HL-60 (cell line): Measurements from ENCODE around the gene CACNA1H.

Experiments
- GABPA ChIP-seq: IDR thresholded peaks from 2 replicates; pipeline ENCODE4 v1.6.1; 2012; ENCODE audit warnings: low read depth
- POLR2AphosphoS5 ChIP-seq: IDR thresholded peaks from 2 replicates; pipeline ENCODE4 v1.6.1; 2012; ENCODE audit warnings: low read depth
- TF ChIP-seq, protein P1 (sequence below): IDR thresholded peaks from one replicate; pipeline ENCODE4 v1.5.1; 2011; ENCODE audit warnings: low read length, control low read depth, inconsistent platforms; ENCODE audit not compliant: insufficient read depth
- TF ChIP-seq, protein P2 (sequence below): IDR thresholded peaks from 2 replicates; pipeline ENCODE4 v1.6.1; 2012; ENCODE audit warnings: low read depth; ENCODE audit not compliant: insufficient replicate concordance

DNA sequence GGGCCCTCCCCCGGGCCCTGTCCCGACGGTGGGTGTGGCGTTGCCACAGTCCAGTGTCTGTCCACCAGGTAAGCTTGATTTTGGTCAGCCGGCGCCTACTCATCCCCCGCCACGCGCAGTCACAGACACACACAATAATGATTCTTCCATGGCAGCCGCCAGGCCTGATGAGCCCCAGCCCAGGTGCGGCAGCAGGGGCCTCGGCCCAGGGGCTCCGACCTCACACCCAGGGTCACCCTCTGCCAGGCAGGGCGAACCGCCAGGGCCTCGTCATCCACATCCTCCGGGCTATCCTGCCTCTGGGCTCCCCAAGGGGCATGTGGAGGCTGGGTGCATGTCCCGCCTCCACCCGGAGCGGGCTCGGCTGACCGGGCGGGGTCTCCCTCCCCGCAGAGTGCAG is 64.6 kb downstream of the CACNA1H start:
- TF ChIP-seq, protein P1, sequence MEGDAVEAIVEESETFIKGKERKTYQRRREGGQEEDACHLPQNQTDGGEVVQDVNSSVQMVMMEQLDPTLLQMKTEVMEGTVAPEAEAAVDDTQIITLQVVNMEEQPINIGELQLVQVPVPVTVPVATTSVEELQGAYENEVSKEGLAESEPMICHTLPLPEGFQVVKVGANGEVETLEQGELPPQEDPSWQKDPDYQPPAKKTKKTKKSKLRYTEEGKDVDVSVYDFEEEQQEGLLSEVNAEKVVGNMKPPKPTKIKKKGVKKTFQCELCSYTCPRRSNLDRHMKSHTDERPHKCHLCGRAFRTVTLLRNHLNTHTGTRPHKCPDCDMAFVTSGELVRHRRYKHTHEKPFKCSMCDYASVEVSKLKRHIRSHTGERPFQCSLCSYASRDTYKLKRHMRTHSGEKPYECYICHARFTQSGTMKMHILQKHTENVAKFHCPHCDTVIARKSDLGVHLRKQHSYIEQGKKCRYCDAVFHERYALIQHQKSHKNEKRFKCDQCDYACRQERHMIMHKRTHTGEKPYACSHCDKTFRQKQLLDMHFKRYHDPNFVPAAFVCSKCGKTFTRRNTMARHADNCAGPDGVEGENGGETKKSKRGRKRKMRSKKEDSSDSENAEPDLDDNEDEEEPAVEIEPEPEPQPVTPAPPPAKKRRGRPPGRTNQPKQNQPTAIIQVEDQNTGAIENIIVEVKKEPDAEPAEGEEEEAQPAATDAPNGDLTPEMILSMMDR: no peak
- TF ChIP-seq, protein P2, sequence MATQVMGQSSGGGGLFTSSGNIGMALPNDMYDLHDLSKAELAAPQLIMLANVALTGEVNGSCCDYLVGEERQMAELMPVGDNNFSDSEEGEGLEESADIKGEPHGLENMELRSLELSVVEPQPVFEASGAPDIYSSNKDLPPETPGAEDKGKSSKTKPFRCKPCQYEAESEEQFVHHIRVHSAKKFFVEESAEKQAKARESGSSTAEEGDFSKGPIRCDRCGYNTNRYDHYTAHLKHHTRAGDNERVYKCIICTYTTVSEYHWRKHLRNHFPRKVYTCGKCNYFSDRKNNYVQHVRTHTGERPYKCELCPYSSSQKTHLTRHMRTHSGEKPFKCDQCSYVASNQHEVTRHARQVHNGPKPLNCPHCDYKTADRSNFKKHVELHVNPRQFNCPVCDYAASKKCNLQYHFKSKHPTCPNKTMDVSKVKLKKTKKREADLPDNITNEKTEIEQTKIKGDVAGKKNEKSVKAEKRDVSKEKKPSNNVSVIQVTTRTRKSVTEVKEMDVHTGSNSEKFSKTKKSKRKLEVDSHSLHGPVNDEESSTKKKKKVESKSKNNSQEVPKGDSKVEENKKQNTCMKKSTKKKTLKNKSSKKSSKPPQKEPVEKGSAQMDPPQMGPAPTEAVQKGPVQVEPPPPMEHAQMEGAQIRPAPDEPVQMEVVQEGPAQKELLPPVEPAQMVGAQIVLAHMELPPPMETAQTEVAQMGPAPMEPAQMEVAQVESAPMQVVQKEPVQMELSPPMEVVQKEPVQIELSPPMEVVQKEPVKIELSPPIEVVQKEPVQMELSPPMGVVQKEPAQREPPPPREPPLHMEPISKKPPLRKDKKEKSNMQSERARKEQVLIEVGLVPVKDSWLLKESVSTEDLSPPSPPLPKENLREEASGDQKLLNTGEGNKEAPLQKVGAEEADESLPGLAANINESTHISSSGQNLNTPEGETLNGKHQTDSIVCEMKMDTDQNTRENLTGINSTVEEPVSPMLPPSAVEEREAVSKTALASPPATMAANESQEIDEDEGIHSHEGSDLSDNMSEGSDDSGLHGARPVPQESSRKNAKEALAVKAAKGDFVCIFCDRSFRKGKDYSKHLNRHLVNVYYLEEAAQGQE: no peak
- no peak for TF ChIP-seq POLR2AphosphoS5
- no peak for TF ChIP-seq GABPA
